BLaER1 treated with 17β-estradiol and CSF1 and Interleukin-3, amounts not matched to agents 10 nM and 100 nM (cell line): Measurements from ENCODE around the gene HOXA1.

Experiments
- H3K27ac ChIP-seq, 11 experiments: shearing (Covaris generic); formaldehyde crosslinking; 2 replicates each; pipeline ENCODE4 v1.8.1; 2022
- H3K27me3 ChIP-seq, 11 experiments: shearing (Covaris generic); formaldehyde crosslinking; 2 replicates each; pipeline ENCODE4 v1.8.1; 2022
- H3K36me3 ChIP-seq, 11 experiments: shearing (Covaris generic); formaldehyde crosslinking; 2 replicates each; pipeline ENCODE4 v1.8.1; 2022
- H3K4me1 ChIP-seq, 10 experiments: shearing (Covaris generic); formaldehyde crosslinking; 2 replicates each; pipeline ENCODE4 v1.8.1; 2022
- H3K4me2 ChIP-seq, 11 experiments: shearing (Covaris generic); formaldehyde crosslinking; 2 replicates each; pipeline ENCODE4 v1.8.1; 2022
- H3K4me3 ChIP-seq, 10 experiments: shearing (Covaris generic); formaldehyde crosslinking; 2 replicates each; pipeline ENCODE4 v1.8.1; 2022
- H3K9ac ChIP-seq, 11 experiments: shearing (Covaris generic); formaldehyde crosslinking; 2 replicates each; pipeline ENCODE4 v1.8.1; 2022
- H3K9me3 ChIP-seq, 11 experiments: shearing (Covaris generic); formaldehyde crosslinking; replicated peaks in 1 of 11; 2 replicates each; pipeline ENCODE4 v1.8.1; 2022
- H4K20me1 ChIP-seq, 11 experiments: shearing (Covaris generic); formaldehyde crosslinking; 2 replicates each; pipeline ENCODE4 v1.8.1; 2022
- Cebpa-rat ChIP-seq, 11 experiments: shearing (Covaris generic); IDR thresholded peaks; 2 replicates each; pipeline ENCODE4 v1.8.1; 2022

HOXA1 gene

DNA sequence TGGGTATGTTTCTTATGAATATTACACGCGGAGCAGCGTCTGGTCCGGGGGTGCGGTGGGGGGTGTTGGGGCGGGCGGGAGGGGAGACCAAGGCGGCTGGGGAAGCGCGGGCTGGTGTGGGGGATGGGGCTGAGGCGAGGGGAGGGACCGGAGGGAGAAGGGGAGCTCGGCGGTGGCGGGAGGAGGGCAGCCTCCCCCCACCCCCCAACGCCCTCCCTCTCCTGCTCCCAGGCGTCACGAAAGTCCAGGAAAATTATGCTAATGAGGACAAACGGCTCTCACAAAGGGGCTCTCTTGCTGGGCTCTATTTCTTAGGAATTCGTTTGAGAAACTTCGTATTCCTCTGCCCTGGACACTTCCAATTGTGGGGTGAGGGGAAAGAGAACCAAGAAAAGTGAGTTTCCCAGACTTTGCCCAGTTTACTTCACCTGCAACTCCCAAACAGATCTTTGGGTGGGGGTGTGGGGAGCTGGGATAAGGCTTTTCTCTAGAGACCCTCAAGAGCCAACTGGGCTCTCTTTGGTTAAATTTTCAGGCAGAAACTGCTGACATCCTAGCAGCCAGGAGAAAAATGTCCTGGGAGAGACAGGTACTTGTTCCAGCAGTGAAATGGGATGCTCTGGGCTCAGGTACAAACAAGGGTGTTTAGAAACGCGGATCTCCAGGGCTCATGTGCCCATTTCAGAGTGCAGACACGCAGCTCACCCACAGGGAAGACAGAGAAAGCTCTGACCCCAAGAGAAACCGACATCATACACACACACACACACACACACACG, 18.4 kb upstream of the HOXA1 start:
- Histone ChIP-seq H3K36me3 (no peaks in the 10 kb centered on the region), H3K4me2 (no peak overlapping the region), H4K20me1 (no peaks in the 10 kb centered on the region), H3K9ac (no peak overlapping the region), H3K4me1 (no peaks in the 10 kb centered on the region), H3K9me3 (peaks cover 5 to 27% (median 15%) of the 10 kb centered on the region in 11 experiments; a peak in 18 of 22 replicates), H3K4me3 (no peak overlapping the region), H3K27ac (no peak overlapping the region), H3K27me3 (no peaks in the 10 kb centered on the region)
- TF ChIP-seq Cebpa-rat (IDR thresholded peaks at IDR 0.05), result no peak

DNA sequence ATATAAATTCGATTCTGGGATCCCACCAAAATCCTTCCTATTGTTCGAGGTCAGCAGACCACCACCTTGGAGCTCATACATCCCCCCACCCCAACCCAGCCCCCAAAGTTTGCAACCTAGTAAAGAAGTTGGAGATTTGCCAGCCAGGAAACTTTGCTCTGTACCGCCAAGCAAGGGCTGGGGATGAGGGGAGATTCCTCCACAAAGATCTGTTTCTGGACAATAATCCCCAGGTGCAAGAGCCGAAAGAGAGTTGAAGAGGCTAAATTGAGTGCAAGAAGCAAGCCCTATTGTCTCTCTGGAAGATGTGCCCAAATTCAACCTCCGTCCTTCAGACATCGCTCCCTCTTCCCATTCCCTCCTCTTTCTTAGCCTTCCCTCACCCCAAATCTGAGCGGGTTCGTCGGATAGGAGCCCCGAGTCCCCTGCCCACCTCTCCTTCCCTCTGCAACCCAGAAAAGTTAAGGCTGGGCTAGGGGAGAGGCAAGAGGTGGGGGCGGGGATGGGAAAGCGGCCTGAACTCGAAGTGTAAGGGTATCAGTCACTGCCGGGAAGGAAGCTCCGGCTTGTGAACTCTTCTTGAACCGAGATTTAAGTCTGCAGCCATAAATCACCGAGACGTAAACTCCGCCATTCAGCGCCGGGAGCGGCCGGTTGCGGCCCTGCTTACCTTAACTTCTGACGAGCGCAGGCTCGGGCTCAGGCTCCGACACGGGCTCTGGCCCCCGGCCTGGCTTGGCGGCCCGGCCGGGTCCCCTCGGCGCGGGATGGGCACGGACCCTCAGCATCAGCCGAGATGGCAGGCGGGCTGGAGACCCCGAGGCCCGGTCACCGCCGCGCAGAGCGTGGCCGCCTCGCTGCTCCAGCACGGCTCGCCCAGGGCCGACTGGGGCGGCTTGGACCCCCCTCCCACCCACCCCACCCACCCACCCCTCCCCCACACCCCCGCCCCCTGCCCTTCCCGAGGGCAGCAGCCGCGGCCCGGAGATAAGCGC, 17.5 kb upstream of the HOXA1 start:
- H3K36me3 ChIP-seq, result no peaks in the 10 kb centered on the region
- H3K27me3 ChIP-seq, result no peaks in the 10 kb centered on the region
- H3K9me3 ChIP-seq, result peaks cover 5 to 36% (median 24%) of the 10 kb centered on the region in 11 experiments; a peak in 20 of 22 replicates
- H3K4me3 ChIP-seq, result no peak overlapping the region
- no peak overlapping the region for H3K27ac ChIP-seq
- H3K9ac ChIP-seq, result no peak overlapping the region
- H3K4me2 ChIP-seq, result no peak overlapping the region
- TF ChIP-seq Cebpa-rat (IDR thresholded peaks at IDR 0.05), result no peak
- H3K4me1 ChIP-seq, result no peaks in the 10 kb centered on the region
- no peaks in the 10 kb centered on the region for H4K20me1 ChIP-seq

DNA sequence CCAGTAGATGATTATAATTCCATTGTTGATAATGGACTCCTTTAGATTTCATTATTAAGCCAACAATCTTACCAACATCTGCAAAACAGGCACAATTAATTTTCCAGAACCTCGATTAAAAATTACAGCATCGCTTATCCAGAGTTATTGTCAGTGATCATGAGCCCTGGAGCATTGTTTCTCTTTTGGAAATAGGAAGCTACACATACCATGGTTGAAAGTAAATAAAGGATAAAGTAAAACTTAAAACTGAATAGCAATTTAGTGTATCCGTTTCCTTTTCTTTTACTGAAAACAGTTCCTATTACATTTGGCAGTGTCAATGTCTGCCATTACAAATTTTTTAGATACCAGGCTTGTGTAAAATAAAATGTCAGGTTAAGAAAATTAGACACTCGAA, 16.6 kb upstream of the HOXA1 start:
- no peaks in the 10 kb centered on the region for H3K4me1 ChIP-seq
- no peaks in the 10 kb centered on the region for H3K27me3 ChIP-seq
- H3K9me3 ChIP-seq, result peaks cover 12 to 45% (median 33%) of the 10 kb centered on the region in 11 experiments; a peak in 20 of 22 replicates
- no peak overlapping the region for H3K27ac ChIP-seq
- no peak for TF ChIP-seq Cebpa-rat (IDR thresholded peaks at IDR 0.05)
- no peaks in the 10 kb centered on the region for H3K36me3 ChIP-seq
- H3K4me2 ChIP-seq, result no peak overlapping the region
- H3K9ac ChIP-seq, result no peak overlapping the region
- H4K20me1 ChIP-seq, result no peaks in the 10 kb centered on the region
- H3K4me3 ChIP-seq, result no peak overlapping the region

DNA sequence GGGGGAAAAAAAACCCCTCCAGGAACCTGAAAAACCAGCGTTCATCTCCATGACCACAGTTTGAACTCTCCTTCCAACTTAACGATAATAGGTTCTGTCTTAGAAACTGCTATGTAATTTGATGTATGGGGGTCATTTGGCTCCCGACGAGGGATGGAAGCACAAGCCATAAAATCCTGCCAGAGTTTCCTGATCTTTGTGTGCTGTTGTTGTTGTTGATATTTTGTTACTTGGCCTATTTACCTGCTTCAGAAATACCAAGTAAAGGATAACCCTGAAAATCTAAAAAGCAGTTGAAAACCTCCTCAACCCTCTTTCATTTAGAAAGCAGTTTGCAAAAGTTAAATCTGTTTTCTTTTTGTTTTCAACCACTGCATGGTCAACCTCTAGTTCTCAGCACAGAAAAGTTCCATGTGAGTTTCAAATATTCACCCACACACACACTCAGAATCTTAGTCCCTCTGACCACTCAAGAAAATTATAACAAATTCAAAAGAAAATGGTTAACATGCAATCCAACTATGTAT, 16.0 kb upstream of the HOXA1 start:
- no peak for TF ChIP-seq Cebpa-rat (IDR thresholded peaks at IDR 0.05)
- Histone ChIP-seq H3K27me3 (no peaks in the 10 kb centered on the region), H4K20me1 (no peaks in the 10 kb centered on the region), H3K4me1 (no peaks in the 10 kb centered on the region), H3K36me3 (no peaks in the 10 kb centered on the region), H3K9ac (no peak overlapping the region), H3K4me3 (no peak overlapping the region), H3K4me2 (no peak overlapping the region), H3K9me3 (peaks cover 15 to 50% (median 37%) of the 10 kb centered on the region in 11 experiments; a peak in 21 of 22 replicates), H3K27ac (no peak overlapping the region)

DNA sequence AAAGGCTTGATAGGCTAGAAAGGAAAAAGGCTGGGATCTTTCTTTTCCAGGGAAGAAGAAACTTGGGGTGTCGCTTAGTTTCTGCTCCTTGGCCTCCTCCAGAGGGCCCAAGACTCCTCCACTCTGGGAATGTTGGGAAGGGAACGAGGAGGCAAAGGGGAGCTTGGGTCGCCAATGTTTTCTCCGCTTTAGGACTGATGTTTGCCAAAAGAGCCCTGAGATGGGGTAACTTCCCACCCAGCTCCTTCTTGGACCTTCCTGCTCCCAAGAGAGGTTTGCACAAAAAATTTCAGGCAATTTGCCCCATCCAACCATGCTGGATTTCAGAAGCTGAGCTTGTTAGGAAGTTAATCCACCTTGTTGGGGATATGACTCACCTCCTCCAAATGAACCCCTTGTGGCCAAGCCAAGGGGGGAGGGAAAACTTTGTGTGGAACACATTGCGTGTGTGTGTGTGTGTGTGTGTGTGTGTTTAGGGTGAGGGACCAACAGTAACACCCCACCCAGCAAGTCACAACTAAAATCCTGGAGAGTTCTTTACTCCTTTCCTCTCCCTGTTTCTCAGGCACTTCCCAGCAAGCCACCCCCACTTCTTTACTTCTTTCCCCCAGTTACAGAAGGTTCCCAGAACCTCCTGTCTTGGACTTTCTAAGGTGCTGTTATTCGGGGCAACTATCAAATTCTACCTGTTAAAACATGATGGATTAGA, 15.4 kb upstream of the HOXA1 start:
- peaks cover 21 to 56% (median 43%) of the 10 kb centered on the region in 11 experiments; a peak in 21 of 22 replicates for H3K9me3 ChIP-seq
- no peaks in the 10 kb centered on the region for H4K20me1 ChIP-seq
- no peaks in the 10 kb centered on the region for H3K27me3 ChIP-seq
- H3K4me1 ChIP-seq, result no peaks in the 10 kb centered on the region
- H3K4me2 ChIP-seq, result no peak overlapping the region
- H3K9ac ChIP-seq, result no peak overlapping the region
- H3K36me3 ChIP-seq, result no peaks in the 10 kb centered on the region; a peak in 1 of 22 replicates
- H3K27ac ChIP-seq, result no peak overlapping the region
- H3K4me3 ChIP-seq, result no peak overlapping the region
- no peak for TF ChIP-seq Cebpa-rat (IDR thresholded peaks at IDR 0.05)

DNA sequence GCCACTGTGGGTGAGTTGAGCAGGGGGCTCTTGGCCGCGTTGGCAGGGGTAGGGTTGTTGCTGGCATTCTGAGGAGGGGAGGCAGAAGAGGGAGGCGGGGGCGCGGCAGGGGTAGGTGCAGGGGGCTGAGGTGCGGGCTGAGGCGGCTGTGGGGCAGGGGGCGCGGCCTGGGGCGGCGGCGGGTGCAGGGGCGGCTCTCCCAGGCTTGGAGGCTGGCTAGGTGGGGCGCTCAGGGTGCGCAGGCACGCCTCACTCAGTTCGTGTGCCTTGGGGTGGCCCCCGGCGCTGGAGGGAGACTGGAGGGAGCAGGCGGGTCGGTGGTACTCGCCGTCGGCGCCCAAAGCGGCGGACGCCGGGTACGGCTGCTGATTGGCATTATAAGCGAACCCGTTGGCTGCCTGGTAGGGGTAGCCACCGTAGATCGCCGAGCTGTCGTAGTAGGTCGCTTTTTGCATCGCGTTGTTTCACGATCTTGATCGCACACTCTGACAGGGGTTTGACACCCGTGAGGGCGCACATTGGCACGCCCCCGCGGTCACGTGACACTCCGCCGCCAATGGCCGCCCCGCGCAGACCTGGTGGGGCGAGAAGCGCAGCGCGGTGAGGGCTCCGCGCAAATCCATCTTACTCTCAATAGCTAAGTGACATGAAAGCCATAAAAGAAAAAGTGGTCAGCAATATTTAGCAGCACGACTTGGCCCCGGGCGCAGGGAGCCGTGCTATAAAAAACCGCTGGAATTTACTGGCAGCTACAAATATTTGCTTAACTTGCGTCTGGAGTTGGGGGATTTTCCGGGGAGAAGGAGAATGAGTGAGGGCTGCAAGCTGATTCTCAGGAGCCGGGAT, 14.6 kb upstream of the HOXA1 start:
- no peak for TF ChIP-seq Cebpa-rat (IDR thresholded peaks at IDR 0.05)
- H3K36me3 ChIP-seq, result no peaks in the 10 kb centered on the region; a peak in 1 of 22 replicates

DNA sequence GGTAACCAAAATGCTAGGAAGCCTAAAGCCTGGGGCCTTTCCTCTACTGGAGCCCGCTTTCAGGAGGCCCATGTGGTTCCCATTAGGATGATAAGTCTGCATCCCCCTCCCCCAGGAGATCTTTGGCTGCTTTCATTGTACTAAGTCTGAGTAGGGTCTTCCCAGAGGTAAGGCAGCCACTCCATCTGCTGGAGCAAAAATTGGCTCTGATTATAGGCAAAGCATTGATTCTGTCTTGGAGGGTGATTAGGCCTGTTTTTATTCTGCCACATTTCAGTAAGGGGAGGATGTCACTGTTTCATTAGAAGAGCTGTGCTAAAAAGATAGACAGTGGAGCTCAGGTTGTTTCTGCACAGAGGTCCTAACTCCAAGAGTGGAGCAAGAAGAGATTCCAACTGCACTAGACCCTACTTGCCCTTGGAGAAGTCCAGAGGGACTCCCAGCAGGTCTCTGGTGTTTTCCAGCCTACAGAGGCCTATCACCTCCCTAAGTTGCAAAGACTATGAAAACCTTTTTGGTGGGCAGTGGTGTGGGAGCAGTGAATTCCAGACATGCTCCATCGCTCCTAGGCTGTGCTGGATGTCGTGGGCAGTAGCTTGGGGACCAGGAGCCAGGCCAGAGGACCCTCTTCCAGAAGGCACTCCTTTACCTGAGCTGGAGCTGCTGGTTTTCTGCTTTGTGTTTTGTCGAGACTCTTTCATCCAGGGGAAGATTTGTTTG, 13.8 kb upstream of the HOXA1 start:
- H3K9me3 ChIP-seq, result peaks cover 22 to 59% (median 45%) of the 10 kb centered on the region in 11 experiments; a peak in 21 of 22 replicates
- H3K4me2 ChIP-seq, result no peak overlapping the region
- H4K20me1 ChIP-seq, result no peaks in the 10 kb centered on the region
- no peak for TF ChIP-seq Cebpa-rat (IDR thresholded peaks at IDR 0.05)
- H3K4me1 ChIP-seq, result no peaks in the 10 kb centered on the region
- no peaks in the 10 kb centered on the region for H3K27me3 ChIP-seq
- no peak overlapping the region for H3K27ac ChIP-seq
- no peak overlapping the region for H3K9ac ChIP-seq
- H3K36me3 ChIP-seq, result no peaks in the 10 kb centered on the region; a peak in 1 of 22 replicates
- H3K4me3 ChIP-seq, result no peak overlapping the region

More for the DNA sequence above, 14.6 kb upstream of the HOXA1 start:
- H3K9me3 ChIP-seq, result peaks cover 22 to 59% (median 45%) of the 10 kb centered on the region in 11 experiments; a peak in 21 of 22 replicates
- H3K4me1 ChIP-seq, result no peaks in the 10 kb centered on the region
- no peak overlapping the region for H3K9ac ChIP-seq
- no peaks in the 10 kb centered on the region for H4K20me1 ChIP-seq
- H3K27ac ChIP-seq, result no peak overlapping the region
- H3K4me3 ChIP-seq, result no peak overlapping the region
- no peak overlapping the region for H3K4me2 ChIP-seq
- no peaks in the 10 kb centered on the region for H3K27me3 ChIP-seq
